ENCODE results near the gene JDP2. TPM values are rescaled to one million over a fixed set of nuclear protein-coding genes. Genes with fewer than 3 reads are reported as not detected.
A peak's percentile ranks its signal among the peaks of the same experiment; 100 is the strongest.

Gene JDP2
- total and polyA plus RNA-seq, 2 donors (not counting 1 experiment from before 2014, with no cell fraction given), result 7.9 to 17.9 TPM

GRCh38 chr14:75440733-75441477 is 13.1 kb downstream of the JDP2 start:
- H3K9me3 Mint-ChIP-seq (ENCODE audit: insufficient read depth), result no peaks in the 10 kb centered on the region
- Histone ChIP-seq H3K4me3 (ENCODE audit: control extremely low read depth in 1 of 5, extremely low read depth in 1 of 5, insufficient read depth in 1 of 5, low read depth in 2 of 5, low read length in 4 of 5) (no peak overlapping the region), H3K27ac (ENCODE audit: low read length in 2 of 2) (no peak overlapping the region), H3K36me3 (replicated peaks in 1 of 2; ENCODE audit: control extremely low read depth in 1 of 2, control insufficient read depth in 1 of 2, extremely low read depth in 1 of 2, insufficient read depth in 2 of 2, low read length in 1 of 2) (peaks cover 0 to 33% of the 10 kb centered on the region in 2 experiments), H3K79me2 (ENCODE audit: control insufficient read depth, insufficient read depth, low read length) (no peaks in the 10 kb centered on the region), H3K9me3 (ENCODE audit: control extremely low read depth in 1 of 3, control insufficient read depth in 2 of 3, insufficient read depth in 1 of 3, low read length in 2 of 3) (no peaks in the 10 kb centered on the region), H3K27me3 (replicated peaks in 1 of 4; ENCODE audit: control extremely low read depth in 1 of 4, control insufficient read depth in 3 of 4, insufficient read depth in 4 of 4, low read length in 3 of 4) (no peaks in the 10 kb centered on the region), H3K9ac (ENCODE audit: low read length) (no peak overlapping the region), H3K4me2 (replicated peaks; ENCODE audit: low read depth, low read length, poor library complexity, severe bottlenecking) (no peak overlapping the region), H2AFZ (ENCODE audit: insufficient read depth, low read depth, low read length, poor library complexity, severe bottlenecking) (no peak overlapping the region), H4K20me1 (ENCODE audit: control insufficient read depth, insufficient read depth, low read length, poor library complexity, severe bottlenecking) (no peaks in the 10 kb centered on the region), H3K4me1 (ENCODE audit: control insufficient read depth in 2 of 2, insufficient read depth in 2 of 2, low read length in 2 of 2) (peaks cover 0 to 32% of the 10 kb centered on the region in 2 donors)
- no peaks in the 10 kb centered on the region for H3K27me3 Mint-ChIP-seq
- DNase-seq (no peak), ATAC-seq (ENCODE audit: low read depth) (no peak)
- WGBS (ENCODE audit: insufficient coverage), result 94% methylated on average over 12 of the region's 14 CpGs
- peaks cover 43% of the 10 kb centered on the region for H3K4me1 Mint-ChIP-seq
- H3K4me3 Mint-ChIP-seq, result peak overlapping the region; percentile 83
- CTCF ChIA-PET, result interaction anchor here (0.5 to 1.7 kb wide), 9 partner anchors 11 to 533 kb away, joined by 3 to 8 read pairs (median 4); no protein-coding TSS in a partner anchor
- H3K27ac Mint-ChIP-seq, result peak overlapping the region; percentile 55
- TF ChIP-seq EZH2 (IDR thresholded peaks at IDR 0.05; ENCODE audit: borderline replicate concordance, insufficient read depth, low read depth, low read length, poor library complexity, severe bottlenecking) (no peak), CTCF (IDR thresholded peaks at IDR 0.05) (no peak)
- POLR2A ChIA-PET, result interaction anchor here (2.3 kb wide), 1 partner anchor 13 kb away, joined by 5 read pairs; the partner anchor contains the start of gene JDP2
- intact Hi-C loops (cut with micrococcal nuclease), result no loop called here

- no peaks in the 10 kb centered on the region for H3K27me3 ChIP-seq (replicated peaks in 1 of 4; ENCODE audit: control extremely low read depth in 1 of 4, control insufficient read depth in 3 of 4, insufficient read depth in 4 of 4, low read length in 3 of 4)
- no peak overlapping the region for H3K4me3 ChIP-seq (ENCODE audit: control extremely low read depth in 1 of 5, extremely low read depth in 1 of 5, insufficient read depth in 1 of 5, low read depth in 2 of 5, low read length in 4 of 5)
- no peak overlapping the region for H3K27ac ChIP-seq (ENCODE audit: low read length in 2 of 2)
- POLR2A ChIA-PET, result no interaction called here
- H4K20me1 ChIP-seq (ENCODE audit: control insufficient read depth, insufficient read depth, low read length, poor library complexity, severe bottlenecking), result no peaks in the 10 kb centered on the region
- H3K27me3 Mint-ChIP-seq, result no peaks in the 10 kb centered on the region
- intact Hi-C loops (cut with micrococcal nuclease), result no loop called here
- peaks cover 38% of the 10 kb centered on the region for H3K4me1 Mint-ChIP-seq
- no peaks in the 10 kb centered on the region for H3K9me3 ChIP-seq (ENCODE audit: control extremely low read depth in 1 of 3, control insufficient read depth in 2 of 3, insufficient read depth in 1 of 3, low read length in 2 of 3)
- no peak for TF ChIP-seq CTCF (IDR thresholded peaks at IDR 0.05)
- TF ChIP-seq EZH2 (IDR thresholded peaks at IDR 0.05; ENCODE audit: borderline replicate concordance, insufficient read depth, low read depth, low read length, poor library complexity, severe bottlenecking), result no peak
- ATAC-seq (ENCODE audit: low read depth) (no peak), DNase-seq (no peak)
- WGBS (ENCODE audit: insufficient coverage), result 100% methylated on average over 3 of the region's 6 CpGs
- H3K36me3 ChIP-seq (replicated peaks in 1 of 2; ENCODE audit: control extremely low read depth in 1 of 2, control insufficient read depth in 1 of 2, extremely low read depth in 1 of 2, insufficient read depth in 2 of 2, low read length in 1 of 2), result peaks cover 0 to 33% of the 10 kb centered on the region in 2 experiments
- H3K79me2 ChIP-seq (ENCODE audit: control insufficient read depth, insufficient read depth, low read length), result no peaks in the 10 kb centered on the region
- peaks cover 0 to 24% of the 10 kb centered on the region in 2 donors for H3K4me1 ChIP-seq (ENCODE audit: control insufficient read depth in 2 of 2, insufficient read depth in 2 of 2, low read length in 2 of 2)
- no peak overlapping the region for H3K27ac Mint-ChIP-seq
- H3K9me3 Mint-ChIP-seq (ENCODE audit: insufficient read depth), result no peaks in the 10 kb centered on the region
- H3K4me3 Mint-ChIP-seq, result no peak overlapping the region
- CTCF ChIA-PET, result interaction anchor here (0.5 to 1.7 kb wide), 3 partner anchors 21 to 533 kb away, joined by 3 to 8 read pairs (median 4); no protein-coding TSS in a partner anchor
- H2AFZ ChIP-seq (ENCODE audit: insufficient read depth, low read depth, low read length, poor library complexity, severe bottlenecking), result no peak overlapping the region
- no peak overlapping the region for H3K9ac ChIP-seq (ENCODE audit: low read length)
- H3K4me2 ChIP-seq (replicated peaks; ENCODE audit: low read depth, low read length, poor library complexity, severe bottlenecking), result no peak overlapping the region
Measured at GRCh38 chr14:75441728-75442127, 13.9 kb downstream of the JDP2 start.

Data from B cell (primary cell).